Natural killer cell treated with Interleukin-12 subunit alpha and Interleukin-12 subunit beta and Interleukin-15 and Interleukin-18, amount 100 ng/mL, for 72 hours (primary cell): ENCODE results near the gene FXYD5. TPM values are rescaled to one million over a fixed set of nuclear protein-coding genes. Genes with fewer than 3 reads are reported as not detected.

Source experiments
- ATAC-seq, 2 donors: fragments of 150-1000 bp; cut with Tn5 transposase in 1 of 2; sonication (Bioruptor Pico), chemical (Tn5 transposase) in 1 of 2; 2 replicates each; pipeline ENCODE4 v1.10.0; 2021
- DNase-seq: peaks from one replicate; pipeline ENCODE4 v3.0.0; 2022; ENCODE audit warnings: low spot score
- H3K27ac Mint-ChIP-seq, 2 donors: 1 replicate in 1 of 2; 2 replicates in 1 of 2; pipeline ENCODE4 v1.8.0; 2022; ENCODE audit warnings: mixed read lengths in 2 of 2, mild to moderate bottlenecking in 1 of 2, moderate library complexity in 1 of 2
- H3K27me3 Mint-ChIP-seq, 2 donors: 1 replicate in 1 of 2; 2 replicates in 1 of 2; pipeline ENCODE4 v1.8.0; 2022; ENCODE audit warnings: mixed read lengths in 2 of 2
- H3K36me3 Mint-ChIP-seq: one replicate; pipeline ENCODE4 v1.8.0; 2022; ENCODE audit warnings: mixed read lengths
- H3K4me1 Mint-ChIP-seq, 2 donors: 1 replicate in 1 of 2; 2 replicates in 1 of 2; pipeline ENCODE4 v1.8.0; 2022; ENCODE audit warnings: low read depth in 2 of 2, mixed read lengths in 2 of 2, mild to moderate bottlenecking in 1 of 2
- H3K4me3 Mint-ChIP-seq: one replicate; pipeline ENCODE4 v1.8.0; 2022; ENCODE audit warnings: mixed read lengths
- H3K9me3 Mint-ChIP-seq: 2 replicates; pipeline ENCODE4 v1.8.0; 2022; ENCODE audit warnings: mixed read lengths
- total RNA-seq, 2 donors: library from RNA; stranded (reverse); gene quantifications; one replicate each; pipeline ENCODE4 v1.2.3, GENCODE V29; 2022

FXYD5 gene
- total RNA-seq: 100 to 1,000 TPM; 141 to 236 TPM

- peak within 1 kb of the TSS; percentile 100 for H3K4me3 Mint-ChIP-seq
- ATAC-seq: peak; percentile 84 to 86
- no peaks in the 10 kb centered on the region for H3K9me3 Mint-ChIP-seq
- peaks cover 0 to 7% of the 10 kb centered on the region in 2 donors for H3K27me3 Mint-ChIP-seq
- peak within 1 kb of the TSS; percentile 97 to 98 for H3K27ac Mint-ChIP-seq
- H3K4me1 Mint-ChIP-seq: peaks cover 31 to 41% of the 10 kb centered on the region in 2 donors
- peaks cover 21% of the 10 kb centered on the region for H3K36me3 Mint-ChIP-seq
- DNase-seq: peak; percentile 75
These were observed at the start of gene FXYD5 for GRCh38 chr19:35154525-35155406. TSS of gene FXYD5 (plus strand) at chr19:35154735. CDS start at chr19:35155551, 816 bp downstream.

GRCh38 chr19:35105047-35105410, 49.5 kb upstream of the FXYD5 start:
- Mint-ChIP-seq H3K9me3 (no peaks in the 10 kb centered on the region), H3K4me1 (no peaks in the 10 kb centered on the region), H3K36me3 (no peaks in the 10 kb centered on the region), H3K4me3 (no peak overlapping the region), H3K27ac (no peak overlapping the region), H3K27me3 (no peaks in the 10 kb centered on the region)
- DNase-seq (no peak), ATAC-seq (no peak)

- H3K36me3 Mint-ChIP-seq: no peaks in the 10 kb centered on the region
- no peak overlapping the region for H3K27ac Mint-ChIP-seq
- H3K4me3 Mint-ChIP-seq: no peak overlapping the region
- ATAC-seq (no peak), DNase-seq (no peak)
- no peaks in the 10 kb centered on the region for H3K9me3 Mint-ChIP-seq
- no peaks in the 10 kb centered on the region for H3K4me1 Mint-ChIP-seq
- peaks cover 0 to under 1% of the 10 kb centered on the region in 2 donors for H3K27me3 Mint-ChIP-seq
These were observed 48.9 kb upstream of the FXYD5 start for GRCh38 chr19:35105411-35106290.

DNA sequence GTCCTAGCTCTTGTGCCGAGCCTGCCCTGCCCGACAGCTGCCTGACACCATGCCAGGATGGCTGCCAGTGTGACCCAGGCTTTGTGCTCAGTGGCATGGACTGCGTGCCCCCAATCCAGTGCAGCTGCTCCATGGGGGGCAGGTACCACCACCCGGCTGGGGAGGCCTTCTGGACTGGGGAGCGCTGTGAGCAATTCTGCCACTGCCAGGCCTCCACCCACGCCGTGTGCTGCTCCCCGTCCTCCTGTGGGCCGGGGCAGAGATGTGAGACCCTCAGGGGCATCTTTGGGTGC, 48.3 kb upstream of the FXYD5 start:
- H3K4me3 Mint-ChIP-seq: no peak overlapping the region
- no peak for ATAC-seq

GRCh38 chr19:35106898-35107541, 47.5 kb upstream of the FXYD5 start:
- Mint-ChIP-seq H3K4me3 (no peak overlapping the region), H3K9me3 (no peaks in the 10 kb centered on the region), H3K36me3 (no peaks in the 10 kb centered on the region), H3K27ac (no peak overlapping the region), H3K27me3 (peaks cover 0 to 6% of the 10 kb centered on the region in 2 donors), H3K4me1 (no peaks in the 10 kb centered on the region)
- no peak for ATAC-seq
- DNase-seq: no peak

More for the DNA sequence above, 48.3 kb upstream of the FXYD5 start:
- Mint-ChIP-seq H3K27me3 (peaks cover 0 to 3% of the 10 kb centered on the region in 2 donors), H3K27ac (no peak overlapping the region), H3K9me3 (no peaks in the 10 kb centered on the region), H3K36me3 (no peaks in the 10 kb centered on the region), H3K4me1 (no peaks in the 10 kb centered on the region)
- no peak for DNase-seq

- no peaks in the 10 kb centered on the region for H3K4me1 Mint-ChIP-seq
- H3K4me3 Mint-ChIP-seq: no peak overlapping the region
- H3K27me3 Mint-ChIP-seq: peaks cover 0 to 6% of the 10 kb centered on the region in 2 donors
- no peaks in the 10 kb centered on the region for H3K36me3 Mint-ChIP-seq
- DNase-seq (no peak), ATAC-seq (no peak)
- H3K27ac Mint-ChIP-seq: no peak overlapping the region
- H3K9me3 Mint-ChIP-seq: no peaks in the 10 kb centered on the region
These were observed 47.0 kb upstream of the FXYD5 start for GRCh38 chr19:35107545-35107944.

GRCh38 chr19:35108730-35109129, 45.8 kb upstream of the FXYD5 start:
- ATAC-seq: no peak
- no peaks in the 10 kb centered on the region for H3K4me1 Mint-ChIP-seq
- peaks cover 0 to 6% of the 10 kb centered on the region in 2 donors for H3K27me3 Mint-ChIP-seq
- H3K9me3 Mint-ChIP-seq: no peaks in the 10 kb centered on the region
- H3K4me3 Mint-ChIP-seq: no peak overlapping the region
- no peak for DNase-seq
- no peak overlapping the region for H3K27ac Mint-ChIP-seq
- no peaks in the 10 kb centered on the region for H3K36me3 Mint-ChIP-seq

GRCh38 chr19:35109395-35110112, 45.0 kb upstream of the FXYD5 start:
- Mint-ChIP-seq H3K27me3 (peaks cover 0 to 6% of the 10 kb centered on the region in 2 donors), H3K27ac (no peak overlapping the region), H3K4me3 (no peak overlapping the region), H3K4me1 (peaks cover 0 to 2% of the 10 kb centered on the region in 2 donors), H3K36me3 (no peaks in the 10 kb centered on the region), H3K9me3 (no peaks in the 10 kb centered on the region)
- DNase-seq (no peak), ATAC-seq (no peak)

DNA sequence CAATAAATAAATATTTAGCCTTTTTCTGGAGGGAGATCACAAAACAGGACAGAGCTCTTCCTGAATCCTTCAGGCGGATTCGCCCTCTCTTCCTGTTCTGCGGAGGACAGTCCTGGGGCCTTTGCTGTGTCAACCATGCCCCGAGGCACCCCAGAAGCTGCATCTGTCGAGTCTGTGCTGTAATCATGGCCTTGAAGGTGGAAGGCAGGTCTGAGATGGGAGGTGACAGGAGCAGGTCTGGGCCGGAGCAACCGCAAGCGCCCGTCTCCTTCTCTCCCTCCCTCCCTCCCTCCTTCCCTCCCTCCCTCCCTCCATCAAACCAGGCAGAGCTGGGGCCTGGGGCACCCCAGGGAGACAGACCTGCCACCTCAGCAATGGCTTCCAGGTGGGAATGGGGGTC, 43.6 kb upstream of the FXYD5 start:
- Mint-ChIP-seq H3K4me3 (no peak overlapping the region), H3K4me1 (peaks cover 0 to 6% of the 10 kb centered on the region in 2 donors), H3K36me3 (no peaks in the 10 kb centered on the region), H3K27ac (no peak overlapping the region), H3K27me3 (peaks cover 0 to 6% of the 10 kb centered on the region in 2 donors), H3K9me3 (no peaks in the 10 kb centered on the region)
- ATAC-seq: no peak
- no peak for DNase-seq

GRCh38 chr19:35112995-35113688, 41.4 kb upstream of the FXYD5 start:
- no peak overlapping the region for H3K4me3 Mint-ChIP-seq
- DNase-seq: no peak
- peaks cover 0 to 6% of the 10 kb centered on the region in 2 donors for H3K27me3 Mint-ChIP-seq
- no peaks in the 10 kb centered on the region for H3K9me3 Mint-ChIP-seq
- no peak for ATAC-seq
- H3K27ac Mint-ChIP-seq: no peak overlapping the region
- no peaks in the 10 kb centered on the region for H3K36me3 Mint-ChIP-seq
- peaks cover 0 to 6% of the 10 kb centered on the region in 2 donors for H3K4me1 Mint-ChIP-seq

DNA sequence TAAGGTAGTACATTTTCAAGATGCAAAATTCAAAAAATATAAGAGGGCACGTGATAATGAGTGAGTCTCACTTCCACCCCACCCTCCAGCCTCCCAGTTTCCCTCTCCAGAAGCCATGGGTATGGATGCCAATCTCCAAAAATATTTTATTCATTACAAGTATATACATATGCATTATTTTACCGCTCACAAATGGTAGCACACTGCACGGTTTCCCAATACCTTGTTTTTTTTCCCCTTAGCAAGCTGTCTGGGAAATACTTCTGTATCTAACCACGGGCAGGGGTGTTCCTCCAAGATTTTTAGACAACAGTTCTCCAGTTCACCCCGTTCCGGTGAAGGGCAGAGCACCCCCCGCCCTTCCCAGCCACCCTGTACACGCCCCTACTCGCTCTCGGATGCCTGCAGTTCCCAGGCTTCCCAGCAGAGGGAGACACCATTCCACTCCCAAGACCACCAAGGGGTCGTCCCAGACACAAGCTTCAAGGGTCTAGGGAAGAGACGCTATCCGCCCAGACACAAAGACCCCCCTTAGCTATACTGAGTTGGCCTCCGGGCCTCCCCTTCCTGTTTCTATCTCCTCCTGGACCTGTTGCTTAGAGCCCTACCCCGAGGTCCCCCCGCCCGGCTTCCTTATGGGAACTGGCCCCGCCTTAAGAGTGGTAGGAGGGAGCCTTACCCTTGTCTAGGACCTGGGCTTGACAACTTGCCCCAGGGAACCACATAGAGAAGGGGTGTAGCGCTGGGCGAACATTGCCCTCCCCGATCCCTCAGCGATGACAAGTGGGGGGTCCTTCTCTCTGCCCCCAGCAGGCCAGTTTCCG, 40.0 kb upstream of the FXYD5 start:
- DNase-seq: no peak
- no peaks in the 10 kb centered on the region for H3K36me3 Mint-ChIP-seq
- H3K27ac Mint-ChIP-seq: no peak overlapping the region
- peaks cover 0 to 6% of the 10 kb centered on the region in 2 donors for H3K27me3 Mint-ChIP-seq
- peak; percentile 50 to 77 for ATAC-seq
- H3K4me3 Mint-ChIP-seq: no peak overlapping the region
- peaks cover 0 to 6% of the 10 kb centered on the region in 2 donors for H3K4me1 Mint-ChIP-seq
- H3K9me3 Mint-ChIP-seq: no peaks in the 10 kb centered on the region
